GM21447 (cell line): ENCODE measurements around the gene HELT.

Experiments
- ATAC-seq: cut with Tn5 transposase; IDR thresholded peaks from one replicate; pipeline ENCODE4 v1.9.1; 2021; ENCODE audit not compliant: unreplicated experiment

HELT gene

GRCh38 chr4:185003596-185004351, 14.5 kb upstream of the HELT start:
- ATAC-seq, result no peak

GRCh38 chr4:185004562-185005218, 13.6 kb upstream of the HELT start:
- ATAC-seq, result no peak

GRCh38 chr4:185005219-185005819, 13.0 kb upstream of the HELT start:
- ATAC-seq, result peak; percentile 83

- no peak for ATAC-seq
Observed at GRCh38 chr4:185011408-185011807, 6.9 kb upstream of the HELT start.

- ATAC-seq, result no peak
Observed at GRCh38 chr4:185013417-185014125, 4.7 kb upstream of the HELT start.

- ATAC-seq, result no peak
Observed at GRCh38 chr4:185015108-185015507, 3.2 kb upstream of the HELT start.

GRCh38 chr4:185016101-185016940, 2.0 kb upstream of the HELT start:
- ATAC-seq, result no peak

- ATAC-seq, result no peak
Observed at GRCh38 chr4:185016946-185017758, 1.1 kb upstream of the HELT start.

- no peak for ATAC-seq
Observed at GRCh38 chr4:185018834-185019455, 655 bp downstream of the HELT start.

- ATAC-seq, result no peak
Observed at GRCh38 chr4:185019456-185020292, 1.4 kb downstream of the HELT start.

GRCh38 chr4:185020293-185020808, 2.1 kb downstream of the HELT start:
- ATAC-seq, result no peak

GRCh38 chr4:185020863-185021761, 2.8 kb downstream of the HELT start:
- ATAC-seq, result no peak

GRCh38 chr4:185023471-185023870, 5.2 kb downstream of the HELT start:
- ATAC-seq, result no peak

- no peak for ATAC-seq
Observed at GRCh38 chr4:185028625-185029024, 10.3 kb downstream of the HELT start.

GRCh38 chr4:185031611-185032010, 13.3 kb downstream of the HELT start:
- no peak for ATAC-seq

GRCh38 chr4:185033072-185033471, 14.8 kb downstream of the HELT start:
- ATAC-seq, result no peak

- ATAC-seq, result no peak
Observed at GRCh38 chr4:185033950-185034349, 15.7 kb downstream of the HELT start.
